ENCODE measurements around the gene DNM2.

The DNM2 gene

GRCh38 chr19:10829967-10830366 lies 112.1 kb downstream of the DNM2 start:
- no peak for DNase-seq (ENCODE audit: low read depth)
- TF ChIP-seq CTCF (conservative IDR thresholded peaks at IDR 0.05; ENCODE audit: low read depth, low read length), result no peak
- H3K4me3 ChIP-seq (ENCODE audit: low read depth, low read length), result no peak overlapping the region

- no peak overlapping the region for H3K4me3 ChIP-seq (ENCODE audit: low read depth, low read length)
- TF ChIP-seq CTCF (conservative IDR thresholded peaks at IDR 0.05; ENCODE audit: low read depth, low read length), result no peak
- no peak for DNase-seq (ENCODE audit: low read depth)
These were observed 112.5 kb downstream of the DNM2 start for GRCh38 chr19:10830370-10830769.

- DNase-seq (ENCODE audit: low read depth), result no peak
- no peak overlapping the region for H3K4me3 ChIP-seq (ENCODE audit: low read depth, low read length)
- TF ChIP-seq CTCF (conservative IDR thresholded peaks at IDR 0.05; ENCODE audit: low read depth, low read length), result no peak
These were observed 113.3 kb downstream of the DNM2 start for GRCh38 chr19:10830931-10831779.

- no peak for DNase-seq (ENCODE audit: low read depth)
- TF ChIP-seq CTCF (conservative IDR thresholded peaks at IDR 0.05; ENCODE audit: low read depth, low read length), result no peak
- H3K4me3 ChIP-seq (ENCODE audit: low read depth, low read length), result no peak overlapping the region
These were observed 114.4 kb downstream of the DNM2 start for GRCh38 chr19:10831987-10832938.

- TF ChIP-seq CTCF (conservative IDR thresholded peaks at IDR 0.05; ENCODE audit: low read depth, low read length), result no peak
- no peak for DNase-seq (ENCODE audit: low read depth)
- no peak overlapping the region for H3K4me3 ChIP-seq (ENCODE audit: low read depth, low read length)
These were observed 115.0 kb downstream of the DNM2 start for GRCh38 chr19:10832939-10833296.

GRCh38 chr19:10835089-10835753 lies 117.3 kb downstream of the DNM2 start:
- no peak for TF ChIP-seq CTCF (conservative IDR thresholded peaks at IDR 0.05; ENCODE audit: low read depth, low read length)
- DNase-seq (ENCODE audit: low read depth), result no peak

More at GRCh38 chr19:10835089-10835753, 117.3 kb downstream of the DNM2 start:
- H3K4me3 ChIP-seq (ENCODE audit: low read depth, low read length), result peak overlapping the region; percentile 58
